Breast epithelium (tissue), 4 donors: ENCODE measurements around the gene BCAT1. TPM values are rescaled to one million over a fixed set of nuclear protein-coding genes. Genes with fewer than 3 reads are reported as not detected.

Experiments used
- DNase-seq, 2 donors: peaks; one replicate each; pipeline ENCODE4 v3.0.0-alpha.2; 2019; ENCODE audit warnings: low spot score in 2 of 2
- H3K27ac ChIP-seq, 2 donors: fragments of 200-600 bp; sonication (generic) in 1 of 2; one replicate each; pipeline ENCODE4 v1.5.1; 2016 to 2019; ENCODE audit warnings: mild to moderate bottlenecking in 1 of 2
- H3K27me3 ChIP-seq, 2 donors: fragments of 200-600 bp; sonication (generic) in 1 of 2; one replicate each; pipeline versions ENCODE4 v1.5.1 to v1.6.0; 2017 to 2019; ENCODE audit warnings: control low read depth in 1 of 2, mild to moderate bottlenecking in 1 of 2
- H3K36me3 ChIP-seq: fragments of 200-600 bp; one replicate; pipeline ENCODE4 v1.5.1; 2019
- H3K4me1 ChIP-seq, 2 donors: fragments of 200-600 bp; sonication (generic); one replicate each; pipeline ENCODE4 v1.5.1; 2016 to 2019; ENCODE audit warnings: control low read depth in 1 of 2
- H3K4me3 ChIP-seq, 3 donors: fragments of 200-600 bp; sonication (generic); 1 replicate in 2 of 3; 2 replicates in 1 of 3; pipeline ENCODE4 v1.5.1; 2016 to 2019; ENCODE audit warnings: mild to moderate bottlenecking in 3 of 3, moderate library complexity in 2 of 3
- H3K9me3 ChIP-seq, 2 donors: fragments of 200-600 bp; sonication (generic) in 1 of 2; one replicate each; pipeline ENCODE4 v1.5.1; 2016 to 2019; ENCODE audit warnings: control low read depth in 1 of 2
- POLR2A ChIP-seq: fragments of 450-650 bp; IDR thresholded peaks from one replicate; pipeline ENCODE4 v1.6.1; 2016; ENCODE audit warnings: antibody characterized with exemption, mild to moderate bottlenecking, moderate library complexity
- POLR2AphosphoS5 ChIP-seq, 3 donors: sonication (generic); formaldehyde crosslinking; IDR thresholded peaks; one replicate each; pipeline ENCODE4 v1.6.1; 2017; ENCODE audit warnings: antibody characterized with exemption in 3 of 3
- intact Hi-C: fragments of 100-400 bp; cut with DNase I; formaldehyde crosslinking; loops from one replicate; pipeline ENCODE4 v1.15.1; 2023; ENCODE audit warnings: low total_unique reads
- total RNA-seq, 3 donors: library from RNA; depleted of rRNA; stranded (reverse); fragments of >200 nt; gene quantifications; one replicate each; pipeline ENCODE4 v1.1.0, GENCODE V29; 2016
- TF ChIP-seq, protein P1 (sequence below), 3 donors: fragments of 450-650 bp; IDR thresholded peaks; one replicate each; pipeline ENCODE4 v1.5.1; 2016 to 2017; ENCODE audit warnings: antibody characterized with exemption in 3 of 3, mild to moderate bottlenecking in 3 of 3, moderate library complexity in 3 of 3

The BCAT1 gene
- total RNA-seq, 3 donors from 2014 or later, result 8.8 to 35.8 (median 12.1) TPM

DNA sequence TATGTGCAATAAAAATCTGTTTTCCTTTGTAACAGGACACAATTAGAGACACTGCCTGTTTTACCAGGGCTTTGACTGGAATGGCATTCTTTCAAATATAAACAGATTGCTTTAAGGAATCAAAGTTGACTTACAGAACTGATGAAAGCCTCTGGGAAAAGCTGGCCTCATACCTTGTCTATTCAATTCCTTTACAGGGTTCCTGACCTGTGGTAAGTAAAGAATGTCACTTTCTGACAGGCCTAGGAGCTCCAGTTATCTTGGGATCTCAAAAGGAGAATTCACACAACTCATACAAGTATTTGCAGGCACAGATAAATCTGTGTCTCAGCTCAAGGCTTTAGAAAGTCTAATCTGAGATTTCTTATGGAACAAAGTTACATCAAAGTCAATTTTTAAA, 88.4 kb downstream of the BCAT1 start:
- Histone ChIP-seq H3K9me3 (no peaks in the 10 kb centered on the region), H3K27ac (no peak overlapping the region), H3K27me3 (no peaks in the 10 kb centered on the region), H3K4me1 (no peaks in the 10 kb centered on the region), H3K36me3 (no peaks in the 10 kb centered on the region), H3K4me3 (no peak overlapping the region)
- intact Hi-C loops, result no loop called here
- DNase-seq, result no peak
- TF ChIP-seq, protein P1, sequence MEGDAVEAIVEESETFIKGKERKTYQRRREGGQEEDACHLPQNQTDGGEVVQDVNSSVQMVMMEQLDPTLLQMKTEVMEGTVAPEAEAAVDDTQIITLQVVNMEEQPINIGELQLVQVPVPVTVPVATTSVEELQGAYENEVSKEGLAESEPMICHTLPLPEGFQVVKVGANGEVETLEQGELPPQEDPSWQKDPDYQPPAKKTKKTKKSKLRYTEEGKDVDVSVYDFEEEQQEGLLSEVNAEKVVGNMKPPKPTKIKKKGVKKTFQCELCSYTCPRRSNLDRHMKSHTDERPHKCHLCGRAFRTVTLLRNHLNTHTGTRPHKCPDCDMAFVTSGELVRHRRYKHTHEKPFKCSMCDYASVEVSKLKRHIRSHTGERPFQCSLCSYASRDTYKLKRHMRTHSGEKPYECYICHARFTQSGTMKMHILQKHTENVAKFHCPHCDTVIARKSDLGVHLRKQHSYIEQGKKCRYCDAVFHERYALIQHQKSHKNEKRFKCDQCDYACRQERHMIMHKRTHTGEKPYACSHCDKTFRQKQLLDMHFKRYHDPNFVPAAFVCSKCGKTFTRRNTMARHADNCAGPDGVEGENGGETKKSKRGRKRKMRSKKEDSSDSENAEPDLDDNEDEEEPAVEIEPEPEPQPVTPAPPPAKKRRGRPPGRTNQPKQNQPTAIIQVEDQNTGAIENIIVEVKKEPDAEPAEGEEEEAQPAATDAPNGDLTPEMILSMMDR (IDR thresholded peaks at IDR 0.05), result no peak
- TF ChIP-seq POLR2A (no peak), POLR2AphosphoS5 (IDR thresholded peaks at IDR 0.05) (no peak)

DNA sequence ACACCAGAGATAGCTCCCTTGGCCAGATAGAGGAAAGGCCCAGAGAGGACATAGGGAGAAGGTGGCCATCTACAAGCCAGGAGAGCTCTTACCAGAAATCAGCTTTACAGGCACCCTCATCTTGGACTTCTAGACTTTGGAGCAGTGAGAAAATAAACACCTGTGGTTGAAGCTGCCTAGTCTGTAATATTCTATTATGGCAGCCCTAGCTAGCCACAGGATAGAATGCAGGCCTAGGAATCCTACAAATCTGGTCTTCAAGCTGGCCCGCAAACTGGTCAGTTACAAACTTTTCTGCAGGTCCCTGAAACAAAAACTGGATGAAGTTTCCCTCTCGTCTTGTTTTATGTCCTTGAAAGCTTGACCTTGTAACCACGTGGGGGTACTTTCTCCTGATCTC, 92.4 kb downstream of the BCAT1 start:
- H3K27me3 ChIP-seq, result no peaks in the 10 kb centered on the region
- intact Hi-C loops, result no loop called here
- H3K27ac ChIP-seq, result no peak overlapping the region
- H3K4me3 ChIP-seq, result no peak overlapping the region
- DNase-seq, result no peak
- no peaks in the 10 kb centered on the region for H3K36me3 ChIP-seq
- H3K4me1 ChIP-seq, result no peaks in the 10 kb centered on the region
- TF ChIP-seq, protein P1 (IDR thresholded peaks at IDR 0.05), result no peak
- TF ChIP-seq POLR2AphosphoS5 (IDR thresholded peaks at IDR 0.05) (no peak), POLR2A (no peak)
- H3K9me3 ChIP-seq, result no peaks in the 10 kb centered on the region

DNA sequence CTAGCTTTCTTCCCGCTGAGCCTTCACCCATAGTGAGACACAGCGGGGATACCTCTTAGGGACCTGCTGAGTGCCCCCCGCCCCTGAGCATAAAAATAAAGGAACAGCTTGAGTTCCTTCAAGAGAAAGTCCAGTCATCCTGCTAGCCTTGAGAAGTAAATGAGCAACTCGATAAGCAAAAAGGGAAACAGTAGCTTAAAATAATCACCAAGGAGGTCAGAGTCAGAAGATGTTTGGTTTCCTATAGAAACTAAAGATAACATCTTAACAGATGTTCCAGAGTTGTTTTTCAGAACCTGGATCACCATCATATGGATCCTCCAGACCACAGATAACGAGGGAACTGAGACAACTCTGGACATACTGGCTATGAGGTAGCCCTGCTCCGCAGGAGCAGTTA, 94.0 kb downstream of the BCAT1 start:
- Histone ChIP-seq H3K9me3 (no peaks in the 10 kb centered on the region), H3K27me3 (no peaks in the 10 kb centered on the region), H3K27ac (no peak overlapping the region), H3K4me3 (no peak overlapping the region), H3K4me1 (no peaks in the 10 kb centered on the region), H3K36me3 (no peaks in the 10 kb centered on the region)
- no peak for TF ChIP-seq POLR2A
- TF ChIP-seq, protein P1 (IDR thresholded peaks at IDR 0.05), result no peak
- no peak for TF ChIP-seq POLR2AphosphoS5 (IDR thresholded peaks at IDR 0.05)
- intact Hi-C loops, result no loop called here
- DNase-seq, result no peak

DNA sequence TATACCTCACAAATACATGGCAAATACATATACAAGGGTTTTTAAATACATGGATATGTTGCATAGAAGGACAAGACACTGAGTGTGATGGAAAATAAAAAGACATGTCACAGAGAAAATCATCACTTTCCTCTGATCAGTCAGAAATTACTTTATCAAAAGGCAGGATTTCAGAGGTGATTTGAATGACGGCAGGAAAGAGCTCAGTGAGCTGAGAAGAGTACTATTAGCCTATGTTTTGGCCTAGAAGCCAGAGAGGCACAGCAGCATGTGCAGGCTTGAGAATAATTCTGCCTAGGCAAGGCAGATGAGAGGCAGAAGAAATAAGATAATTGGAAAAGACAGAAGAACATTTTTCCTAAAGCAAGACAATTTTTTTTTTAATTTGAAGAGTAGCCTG, 94.9 kb downstream of the BCAT1 start:
- Histone ChIP-seq H3K36me3 (no peaks in the 10 kb centered on the region), H3K4me1 (no peaks in the 10 kb centered on the region), H3K27me3 (no peaks in the 10 kb centered on the region), H3K27ac (no peak overlapping the region), H3K4me3 (no peak overlapping the region), H3K9me3 (no peaks in the 10 kb centered on the region)
- intact Hi-C loops, result no loop called here
- TF ChIP-seq POLR2A (no peak), POLR2AphosphoS5 (IDR thresholded peaks at IDR 0.05) (no peak)
- TF ChIP-seq, protein P1 (IDR thresholded peaks at IDR 0.05), result no peak
- DNase-seq, result no peak

DNA sequence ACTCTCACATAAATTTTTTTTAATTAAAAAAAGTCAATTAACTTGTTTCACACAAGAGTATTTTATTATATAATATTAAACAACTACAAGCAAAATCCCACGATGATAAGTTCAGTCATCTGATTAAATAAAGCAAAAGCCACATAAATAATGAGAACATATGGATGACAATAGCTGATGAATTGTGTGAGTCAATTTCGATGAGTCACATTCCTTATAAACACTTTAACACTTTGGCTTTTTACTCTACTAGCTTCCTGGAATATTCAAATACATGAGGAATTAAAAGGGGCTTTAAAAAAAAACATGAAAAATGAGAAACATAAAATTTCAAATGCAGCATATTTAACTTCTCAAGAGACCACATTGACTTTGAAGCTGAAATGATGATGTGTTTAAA, 95.3 kb downstream of the BCAT1 start:
- TF ChIP-seq POLR2A, result no peak
- TF ChIP-seq, protein P1 (IDR thresholded peaks at IDR 0.05), result no peak
- TF ChIP-seq POLR2AphosphoS5 (IDR thresholded peaks at IDR 0.05), result no peak
- intact Hi-C loops, result no loop called here
- no peaks in the 10 kb centered on the region for H3K9me3 ChIP-seq
- H3K27me3 ChIP-seq, result no peaks in the 10 kb centered on the region
- no peak overlapping the region for H3K27ac ChIP-seq
- H3K4me3 ChIP-seq, result no peak overlapping the region
- DNase-seq, result no peak
- H3K36me3 ChIP-seq, result no peaks in the 10 kb centered on the region
- no peaks in the 10 kb centered on the region for H3K4me1 ChIP-seq
